ENCODE measurements around the gene C1S. TPM values are rescaled to one million over a fixed set of nuclear protein-coding genes. Genes with fewer than 3 reads are reported as not detected.

C1S gene
- total RNA-seq, 1 experiment from 2014 or later: 1.9 TPM

- CTCF ChIA-PET: no interaction called here
- intact Hi-C loops (cut with micrococcal nuclease; ENCODE audit: unreplicated experiment): no loop called here
These were observed 35.8 kb downstream of the C1S start for GRCh38 chr12:7096006-7096932.

GRCh38 chr12:7096979-7097378 is 36.5 kb downstream of the C1S start:
- DNase-seq (ENCODE audit: low spot score): no peak
- BruUV-seq (replicated peaks): no TSS peak
- intact Hi-C loops (cut with micrococcal nuclease; ENCODE audit: unreplicated experiment): no loop called here
- no peaks in the 10 kb centered on the region for H3K9me3 ChIP-seq (ENCODE audit: low read depth, low read length, poor library complexity, severe bottlenecking)
- POLR2A ChIA-PET (ENCODE audit: low non-redundant PET): no interaction called here
- H3K4me3 ChIP-seq (ENCODE audit: low read depth, low read length, poor library complexity, severe bottlenecking): no peak overlapping the region
- no peaks in the 10 kb centered on the region for H3K36me3 ChIP-seq (ENCODE audit: insufficient read depth, low read length, poor library complexity, severe bottlenecking)
- CTCF ChIA-PET: no interaction called here
- no peak overlapping the region for H3K27ac ChIP-seq (ENCODE audit: low read depth, low read length, poor library complexity, severe bottlenecking)
- no peaks in the 10 kb centered on the region for H3K27me3 ChIP-seq (replicated peaks; ENCODE audit: insufficient read depth, low read depth, low read length, poor library complexity)
- no peaks in the 10 kb centered on the region for H3K4me1 ChIP-seq (ENCODE audit: insufficient read depth, low read length, poor library complexity, severe bottlenecking)
- TF ChIP-seq EZH2 (IDR thresholded peaks at IDR 0.05; ENCODE audit: borderline replicate concordance, low read depth, low read length, poor library complexity, severe bottlenecking): no peak
- no peak for TF ChIP-seq CTCF (conservative IDR thresholded peaks at IDR 0.05; ENCODE audit: low read depth, low read length)

More at GRCh38 chr12:7096006-7096932, 35.8 kb downstream of the C1S start:
- no peaks in the 10 kb centered on the region for H3K4me1 ChIP-seq (ENCODE audit: insufficient read depth, low read length, poor library complexity, severe bottlenecking)
- H3K27ac ChIP-seq (ENCODE audit: low read depth, low read length, poor library complexity, severe bottlenecking): no peak overlapping the region
- no peaks in the 10 kb centered on the region for H3K27me3 ChIP-seq (replicated peaks; ENCODE audit: insufficient read depth, low read depth, low read length, poor library complexity)
- no peaks in the 10 kb centered on the region for H3K9me3 ChIP-seq (ENCODE audit: low read depth, low read length, poor library complexity, severe bottlenecking)
- no peaks in the 10 kb centered on the region for H3K36me3 ChIP-seq (ENCODE audit: insufficient read depth, low read length, poor library complexity, severe bottlenecking)
- BruUV-seq (replicated peaks): no TSS peak
- POLR2A ChIA-PET (ENCODE audit: low non-redundant PET): no interaction called here
- H3K4me3 ChIP-seq (ENCODE audit: low read depth, low read length, poor library complexity, severe bottlenecking): no peak overlapping the region
- TF ChIP-seq CTCF (conservative IDR thresholded peaks at IDR 0.05; ENCODE audit: low read depth, low read length) (no peak), EZH2 (IDR thresholded peaks at IDR 0.05; ENCODE audit: borderline replicate concordance, low read depth, low read length, poor library complexity, severe bottlenecking) (no peak)
- DNase-seq (ENCODE audit: low spot score): no peak

- ChIA-PET CTCF (no interaction called here), POLR2A (ENCODE audit: low non-redundant PET) (no interaction called here)
- no peaks in the 10 kb centered on the region for H3K9me3 ChIP-seq (ENCODE audit: low read depth, low read length, poor library complexity, severe bottlenecking)
- no peak overlapping the region for H3K4me3 ChIP-seq (ENCODE audit: low read depth, low read length, poor library complexity, severe bottlenecking)
- H3K27me3 ChIP-seq (replicated peaks; ENCODE audit: insufficient read depth, low read depth, low read length, poor library complexity): no peaks in the 10 kb centered on the region
- no peak overlapping the region for H3K27ac ChIP-seq (ENCODE audit: low read depth, low read length, poor library complexity, severe bottlenecking)
- DNase-seq (ENCODE audit: low spot score): no peak
- no peaks in the 10 kb centered on the region for H3K36me3 ChIP-seq (ENCODE audit: insufficient read depth, low read length, poor library complexity, severe bottlenecking)
- BruUV-seq (replicated peaks): no TSS peak
- intact Hi-C loops (cut with micrococcal nuclease; ENCODE audit: unreplicated experiment): no loop called here
- TF ChIP-seq CTCF (conservative IDR thresholded peaks at IDR 0.05; ENCODE audit: low read depth, low read length): no peak
- no peak for TF ChIP-seq EZH2 (IDR thresholded peaks at IDR 0.05; ENCODE audit: borderline replicate concordance, low read depth, low read length, poor library complexity, severe bottlenecking)
- no peaks in the 10 kb centered on the region for H3K4me1 ChIP-seq (ENCODE audit: insufficient read depth, low read length, poor library complexity, severe bottlenecking)
These were observed 38.9 kb downstream of the C1S start for GRCh38 chr12:7099290-7099996.
